K562 (cell line): ENCODE measurements around the gene HOXC5. TPM values are rescaled to one million over a fixed set of nuclear protein-coding genes. Genes with fewer than 3 reads are reported as not detected.

Experiments used
- AFF4 ChIP-seq: sonication (generic); formaldehyde crosslinking; IDR thresholded peaks from 2 replicates; pipeline ENCODE4 v1.8.0; 2023; ENCODE audit warnings: mild to moderate bottlenecking, missing genetic modification reagents
- CBFA2T2 ChIP-seq: fragments of 450-650 bp; conservative IDR thresholded peaks from 2 replicates; pipeline ENCODE4 v1.6.1; 2017; ENCODE audit warnings: mild to moderate bottlenecking
- CBFA2T3 ChIP-seq: fragments of 450-650 bp; IDR thresholded peaks from 2 replicates; pipeline ENCODE4 v1.6.1; 2017
- CBX1 ChIP-seq: sonication (generic); IDR thresholded peaks from 2 replicates; pipeline ENCODE4 v1.6.1; 2016; ENCODE audit warnings: antibody characterized with exemption, low read depth, mild to moderate bottlenecking
- CBX3 ChIP-seq, 2 experiments: IDR thresholded peaks; 1 replicate in 1 of 2; 2 replicates in 1 of 2; pipeline ENCODE4 v1.6.1; 2012; ENCODE audit warnings: inconsistent platforms in 2 of 2, low read length in 2 of 2, borderline replicate concordance in 1 of 2, control low read depth in 1 of 2
- CREB3L1 ChIP-seq: fragments of 450-650 bp; IDR thresholded peaks from 2 replicates; pipeline ENCODE4 v1.6.1; 2014; ENCODE audit warnings: low read depth, mild to moderate bottlenecking, moderate library complexity, borderline replicate concordance
- ELF1 ChIP-seq: fragments of 200-800 bp; sonication (Bioruptor generic); IDR thresholded peaks from 2 replicates; pipeline ENCODE4 v1.6.1; 2016; ENCODE audit warnings: missing genetic modification characterization, missing compliant biosample characterization
- ETV1 ChIP-seq: fragments of 450-650 bp; conservative IDR thresholded peaks from 2 replicates; pipeline ENCODE4 v1.6.1; 2016; ENCODE audit warnings: missing genetic modification characterization, control low read depth, low read depth, missing compliant biosample characterization
- FOXP1 ChIP-seq: sonication (generic); formaldehyde crosslinking; IDR thresholded peaks from 2 replicates; pipeline ENCODE4 v1.8.0; 2022; ENCODE audit warnings: mild to moderate bottlenecking, missing genetic modification reagents
- GMEB1 ChIP-seq: fragments of 250-450 bp; sonication (Bioruptor Pico); IDR thresholded peaks from 2 replicates; pipeline ENCODE4 v1.4.0; 2020; ENCODE audit warnings: mild to moderate bottlenecking
- HCFC1 ChIP-seq: IDR thresholded peaks from 2 replicates; pipeline ENCODE4 v1.6.1; 2012; ENCODE audit warnings: low read depth, low read length, improper control_type of control experiment
- HNRNPUL1 ChIP-seq: fragments of 200-400 bp; formaldehyde crosslinking; IDR thresholded peaks from 2 replicates; pipeline ENCODE4 v1.6.1; 2017; ENCODE audit warnings: low read length
- MEF2A ChIP-seq: IDR thresholded peaks from 2 replicates; pipeline ENCODE4 v1.6.1; 2011; ENCODE audit warnings: low read depth, mild to moderate bottlenecking, low read length, moderate library complexity; ENCODE audit not compliant: control insufficient read depth
- MEF2D ChIP-seq: conservative IDR thresholded peaks from 2 replicates; pipeline ENCODE4 v1.6.1; 2016; ENCODE audit warnings: low read depth, missing genetic modification characterization, missing compliant biosample characterization
- POU5F1 ChIP-seq: fragments of 150-350 bp; IDR thresholded peaks from 2 replicates; pipeline ENCODE4 v1.6.1; 2014; ENCODE audit warnings: borderline replicate concordance, low read length, low read depth, mild to moderate bottlenecking; ENCODE audit not compliant: partially characterized antibody
- SUPT5H ChIP-seq: fragments of 450-650 bp; IDR thresholded peaks from 2 replicates; pipeline ENCODE4 v1.6.1; 2016
- TBP ChIP-seq: optimal IDR thresholded peaks from 2 replicates; pipeline ENCODE3; 2011; ENCODE audit warnings: low read depth, low read length, improper control_type of control experiment
- TCFL5 ChIP-seq: fragments of 250-450 bp; sonication (Bioruptor Pico); conservative IDR thresholded peaks from 2 replicates; pipeline ENCODE4 v1.6.1; 2021; ENCODE audit warnings: mild to moderate bottlenecking, moderate library complexity, matching md5 sums
- TSC22D4 ChIP-seq: fragments of 450-650 bp; IDR thresholded peaks from 2 replicates; pipeline ENCODE4 v1.6.1; 2016; ENCODE audit warnings: missing genetic modification characterization, missing biosample characterization, control low read depth
- ZNF143 ChIP-seq: sonication (generic); formaldehyde crosslinking; IDR thresholded peaks from 2 replicates; pipeline ENCODE4 v1.9.0; 2022; ENCODE audit warnings: mild to moderate bottlenecking, missing genetic modification reagents
- ZNF232 ChIP-seq: sonication (generic); formaldehyde crosslinking; IDR thresholded peaks from 2 replicates; pipeline ENCODE4 v1.8.0; 2022; ENCODE audit warnings: mild to moderate bottlenecking, missing genetic modification reagents
- ZNF354B ChIP-seq: fragments of 250-450 bp; sonication (Bioruptor Pico); IDR thresholded peaks from 2 replicates; pipeline ENCODE4 v1.4.0; 2020
- polyA plus RNA-seq, 8 experiments: library from polyadenylated mRNA; depleted of rRNA in 4 of 8; stranded (reverse) in 5 of 8; unstranded in 3 of 8; fragments of >200 nt; fragmentation: Nextera tagmentation in 2 of 8; fragmentation: Illumina TruSeq in 1 of 8; extraction: Ambion mirVana in 2 of 8; extraction: Trizol in 1 of 8; gene quantifications; 2 replicates each; pipeline versions ENCODE4 v1.2.1 to v1.2.3, GENCODE V29; 2011 to 2014; ENCODE audit warnings: inconsistent platforms in 1 of 8, missing spikeins in 1 of 8
- total RNA-seq, 7 experiments: library from RNA; depleted of rRNA in 6 of 7; stranded (reverse); fragments of >200 nt in 6 of 7; fragmentation: Illumina TruSeq in 2 of 7; extraction: Trizol in 2 of 7; gene quantifications; 2 replicates each; pipeline versions ENCODE4 v1.2.1 to v1.2.3, GENCODE V29; 2011 to 2021; ENCODE audit warnings: low replicate concordance in 1 of 7

Gene HOXC5
- total and polyA plus RNA-seq, 9 of the 15 experiments (the other 6 are each of a cell fraction or from before 2014, with no cell fraction given): 0.10 to 0.44 (median 0.18) TPM; not detected in 4

- TF ChIP-seq ELF1 (tag) (no peak), HNRNPUL1 (no peak), MEF2D (tag) (no peak), ETV1 (no peak), ZNF354B (CRISPR knock-in tag) (no peak), TBP (peak; percentile 73), AFF4 (no peak), CBFA2T3 (no peak), MEF2A (no peak), TCFL5 (no peak), FOXP1 (CRISPR knock-in tag) (no peak), GMEB1 (CRISPR knock-in tag) (0 out of 2 replicates have a peak, but pooled peaks have one; percentile 17), ZNF143 (CRISPR knock-in tag) (no peak), ZNF232 (CRISPR knock-in tag) (no peak), CBX3 (IDR thresholded peaks at IDR 0.05; ENCODE audit: borderline replicate concordance in 1 of 2, low read length in 2 of 2) (no peak), CBX1 (no peak), SUPT5H (no peak), HCFC1 (no peak), TSC22D4 (tag) (no peak), CREB3L1 (no peak), CBFA2T2 (peak; percentile 67), POU5F1 (no peak)
Measured at GRCh38 chr12:53999559-54000115, 33.2 kb upstream of the HOXC5 start (continued).
